ENCODE data around the gene COG7. TPM values are rescaled to one million over a fixed set of nuclear protein-coding genes. Genes with fewer than 3 reads are reported as not detected.
"Not testable (repeated sequence)": the region's sequence is repeated elsewhere in the genome, so short reads cannot be mapped to it uniquely, and the experiment has no call there.

Gene COG7
- total RNA-seq, 1 donor from 2014 or later = 16.5 TPM

DNA sequence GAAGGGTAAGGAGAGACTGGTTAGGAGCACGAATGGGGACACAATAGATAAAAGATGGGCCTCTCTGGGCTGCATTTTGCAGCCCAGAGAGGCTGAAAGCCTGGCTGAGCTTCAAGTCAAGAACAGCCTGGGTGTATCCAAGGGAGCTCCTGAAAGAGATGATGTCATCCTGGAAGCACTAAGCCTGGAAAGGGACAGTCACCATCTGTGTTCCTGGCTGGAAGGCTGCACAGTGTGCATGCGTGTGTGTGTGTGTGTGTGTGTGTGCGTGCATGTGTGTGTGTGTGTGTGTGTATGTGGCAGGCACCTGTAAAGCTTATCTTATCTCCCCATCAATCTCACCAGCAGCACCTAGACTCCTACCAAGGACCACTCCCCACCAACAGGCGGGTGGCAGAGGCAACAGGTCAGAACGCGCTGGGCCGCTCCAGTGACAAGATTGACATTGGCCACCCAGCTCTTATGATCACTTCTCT is 44.1 kb downstream of the COG7 start:
- peak; percentile 66 for DNase-seq

DNA sequence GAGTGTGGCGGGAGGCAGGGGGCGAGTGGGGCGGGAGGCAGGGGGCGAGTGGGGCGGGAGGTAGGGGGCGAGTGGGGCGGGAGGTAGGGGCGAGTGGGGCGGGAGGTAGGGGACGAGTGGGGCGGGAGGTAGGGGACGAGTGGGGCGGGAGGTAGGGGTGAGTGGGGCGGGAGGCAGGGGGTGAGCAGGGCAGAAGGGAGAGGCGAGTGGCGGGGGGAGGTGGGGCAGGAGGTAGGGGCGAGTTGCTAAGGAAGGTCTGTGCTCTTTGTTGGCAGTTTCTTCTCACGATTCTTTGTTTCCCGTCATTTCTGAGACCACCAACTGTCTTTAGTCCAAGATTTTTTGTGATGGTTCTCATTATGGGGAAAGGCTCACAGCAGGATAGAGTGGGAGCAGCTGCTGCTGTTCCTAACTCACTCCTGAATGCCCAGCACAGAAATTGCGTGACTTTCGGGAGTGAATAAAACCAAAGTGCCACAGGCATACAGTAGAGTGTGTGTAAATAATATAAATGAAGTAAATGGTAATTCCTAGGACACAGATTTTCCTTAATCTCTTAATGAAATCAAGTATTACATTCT is 44.7 kb downstream of the COG7 start:
- DNase-seq = no peak

DNA sequence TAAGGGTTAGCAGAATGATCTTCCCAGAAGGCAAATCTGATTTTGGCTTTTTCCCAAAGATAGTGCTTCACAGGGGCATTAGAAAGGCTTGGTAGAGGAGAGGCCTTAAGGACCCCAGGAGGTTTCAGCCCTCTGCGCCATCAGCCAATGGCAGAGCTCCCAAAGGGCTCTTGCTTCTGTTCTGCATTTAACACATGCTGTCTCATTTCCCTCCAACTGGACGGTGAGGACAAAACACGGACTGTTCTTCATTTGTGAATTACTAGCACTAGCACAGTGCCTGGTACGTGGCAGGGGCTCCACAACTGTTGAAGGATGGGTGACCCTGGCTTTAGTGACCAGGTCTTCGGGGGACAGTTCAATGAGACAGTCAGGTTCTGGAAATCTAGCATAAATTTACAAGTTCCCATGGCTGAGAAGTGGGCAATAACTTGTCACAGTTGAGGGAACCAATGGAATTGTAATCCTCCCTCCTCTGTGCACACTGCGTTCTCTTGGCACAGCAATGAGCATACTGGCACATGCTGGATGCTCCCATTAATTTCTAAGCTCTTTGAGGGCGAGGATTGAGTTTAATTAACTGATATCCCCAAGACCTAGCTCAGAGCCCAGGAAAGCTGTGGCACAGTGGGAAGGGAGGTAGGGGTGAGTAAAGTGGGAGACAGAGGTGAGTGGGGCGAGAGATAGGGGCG is 45.4 kb downstream of the COG7 start:
- no peak for DNase-seq

DNA sequence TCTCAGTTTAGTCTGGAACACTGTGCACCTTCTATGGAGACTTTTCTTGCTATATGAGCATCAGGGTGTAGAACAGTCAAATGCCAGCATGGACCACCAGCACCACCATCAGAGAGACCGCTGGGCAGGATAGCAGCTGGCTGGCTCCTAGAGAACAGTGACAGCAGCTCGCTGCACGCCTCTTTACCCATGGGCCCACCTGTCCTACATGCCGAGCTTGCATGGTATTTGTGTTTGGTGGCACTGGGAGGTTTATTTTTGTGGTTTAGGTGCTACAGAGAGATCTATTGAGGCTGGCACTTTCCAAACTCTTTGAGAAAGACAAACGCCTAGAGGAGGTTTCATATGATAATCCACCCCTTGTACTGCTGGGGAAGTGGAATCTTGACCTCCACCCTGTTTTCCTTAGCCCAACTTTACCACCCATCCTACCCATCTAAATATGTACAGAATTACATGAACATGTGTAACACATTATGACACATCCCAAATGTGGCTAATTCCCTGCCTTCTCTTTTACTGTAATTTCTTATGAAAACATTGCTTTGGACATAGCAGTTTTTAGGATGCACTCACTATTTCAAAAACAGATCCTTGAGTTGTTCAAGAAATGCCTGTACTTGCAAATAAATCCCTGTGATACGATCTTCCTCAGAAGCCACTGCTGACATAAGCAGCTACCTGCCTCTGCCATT is 46.3 kb downstream of the COG7 start:
- no peak for DNase-seq

DNA sequence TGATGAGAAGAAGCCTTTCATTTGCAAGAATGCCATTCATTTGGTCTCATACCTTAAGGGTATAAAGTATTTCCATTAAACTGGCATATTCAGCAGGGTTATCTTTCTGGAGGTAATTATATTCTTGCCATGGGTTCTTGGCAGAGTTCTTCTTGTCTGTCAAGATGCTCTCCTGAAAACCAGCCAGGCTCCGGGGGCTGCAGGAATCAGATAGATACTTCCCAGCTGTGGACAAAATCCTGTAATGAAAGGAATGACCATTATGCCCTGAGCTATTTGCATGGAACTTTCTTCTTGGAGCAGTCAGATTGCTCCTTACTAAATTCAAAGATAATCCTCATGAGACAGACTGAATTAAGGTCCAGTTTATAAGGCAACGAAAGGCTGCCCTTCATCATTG is 47.0 kb downstream of the COG7 start:
- no peak for DNase-seq

DNA sequence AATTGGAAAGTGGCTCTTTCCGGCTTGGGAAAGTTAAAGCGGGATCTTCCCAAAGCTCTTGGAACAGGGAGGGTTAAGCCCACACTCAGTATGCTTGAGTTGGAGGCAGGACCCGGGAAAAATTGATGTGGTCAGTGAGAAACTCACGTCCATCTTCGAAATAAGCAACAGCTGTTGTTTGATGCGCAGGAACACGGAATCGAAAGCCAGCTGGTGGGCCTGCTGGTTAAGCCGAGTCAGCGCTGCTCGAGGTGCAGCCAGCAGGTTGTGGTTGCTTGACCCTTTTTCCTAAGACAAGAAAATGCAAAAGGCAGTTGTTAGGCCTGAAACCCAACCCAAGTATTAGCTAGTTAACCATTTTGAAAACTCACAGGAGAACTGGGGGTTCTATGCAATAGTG is 49.4 kb downstream of the COG7 start:
- no peak for DNase-seq

DNA sequence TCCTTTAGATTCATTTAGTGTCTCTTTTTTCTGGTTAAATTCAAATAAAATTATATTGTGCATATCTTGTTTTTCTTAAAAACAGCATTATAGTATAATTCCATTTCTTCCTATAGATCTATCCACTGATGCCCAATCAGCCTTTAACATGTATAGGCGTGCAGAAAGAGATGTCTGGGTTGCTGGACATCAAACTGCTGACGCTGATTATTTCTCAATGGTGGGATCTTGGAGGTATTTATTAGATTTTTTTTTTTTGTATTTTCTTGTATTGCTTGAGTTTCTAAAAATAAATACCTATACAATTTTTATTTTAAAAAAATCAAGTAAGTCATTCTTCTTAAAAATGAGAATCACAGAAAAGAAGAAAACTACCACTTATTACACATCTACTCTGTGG is 50.9 kb downstream of the COG7 start:
- DNase-seq = no peak

DNA sequence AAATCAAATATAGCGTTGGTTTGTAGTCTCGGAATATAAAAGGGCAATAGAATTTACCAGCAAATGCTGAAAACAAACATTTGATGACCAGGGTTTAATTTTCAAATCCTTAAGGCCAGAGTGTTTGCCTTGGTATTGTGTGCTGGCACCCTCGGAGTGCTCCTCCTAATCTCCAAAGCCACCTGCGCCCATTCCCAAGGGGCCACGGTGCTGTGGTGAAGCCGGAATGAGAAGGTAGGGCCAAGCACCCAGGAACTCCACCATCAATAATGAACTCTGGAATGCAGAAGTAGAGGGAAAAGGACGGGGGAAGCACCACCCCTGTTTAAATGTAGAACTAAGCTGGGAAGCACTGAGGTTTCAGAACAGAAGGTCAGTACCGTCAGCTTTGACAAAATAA is 51.9 kb downstream of the COG7 start:
- no peak for DNase-seq

DNA sequence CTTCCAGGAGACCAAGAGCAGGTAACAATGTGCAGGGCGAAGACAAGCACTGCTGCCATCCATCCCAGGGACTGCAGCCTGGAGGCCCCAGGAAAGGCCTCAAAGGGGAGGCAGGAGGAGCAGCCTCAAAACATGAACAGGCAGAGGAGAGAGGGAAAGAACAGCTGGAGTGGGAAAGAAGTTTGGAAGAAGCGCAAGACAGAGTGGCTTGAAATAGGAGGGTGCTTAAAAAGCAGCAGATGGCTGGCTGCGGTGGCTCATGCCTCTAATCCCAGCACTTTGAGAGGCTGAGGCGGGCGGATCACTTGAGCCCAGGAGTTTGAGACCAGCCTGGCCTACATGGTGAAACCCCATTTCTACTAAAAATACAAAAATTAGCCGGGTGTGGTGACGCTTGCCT is 52.5 kb downstream of the COG7 start:
- DNase-seq = not testable (repeated sequence)

DNA sequence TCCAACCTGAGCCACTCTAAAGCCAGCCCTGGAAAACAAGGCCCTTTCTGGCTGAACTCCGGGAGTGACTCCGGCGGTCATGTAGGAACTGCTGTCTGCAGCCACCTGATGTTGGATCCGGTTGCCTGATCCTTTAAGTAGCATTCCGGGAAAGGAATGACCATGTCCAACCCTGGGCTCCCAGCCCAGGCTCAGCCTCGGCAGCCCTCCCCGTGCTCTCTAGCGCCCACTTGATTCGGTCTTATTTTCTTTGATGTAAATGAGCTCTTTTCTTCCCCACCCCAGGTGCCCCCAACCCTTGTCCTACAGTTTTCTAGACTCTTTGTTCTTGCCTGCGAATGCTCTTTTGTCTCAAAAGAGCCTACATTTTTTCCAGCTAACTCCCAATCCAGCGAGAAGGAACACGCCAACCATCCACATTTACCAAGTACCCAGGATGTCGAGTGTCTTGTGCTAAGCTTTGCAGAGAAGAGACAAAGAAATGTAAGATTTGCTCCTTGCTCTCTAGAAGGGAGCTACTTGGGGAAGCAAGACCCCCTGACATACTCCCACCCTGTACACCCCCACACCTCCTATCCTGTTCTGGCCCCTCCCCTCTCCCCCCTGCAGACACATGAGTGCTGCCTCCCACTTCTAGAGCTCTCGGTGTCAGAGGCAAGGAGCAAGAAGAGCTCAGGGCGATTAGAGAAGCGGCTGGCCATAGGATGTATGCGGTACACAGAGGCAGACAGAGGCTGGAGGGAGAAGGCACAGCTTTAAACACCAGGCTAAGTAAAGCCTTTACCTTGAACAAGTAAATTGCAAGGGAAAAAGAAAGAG is 53.8 kb downstream of the COG7 start:
- DNase-seq = no peak

DNA sequence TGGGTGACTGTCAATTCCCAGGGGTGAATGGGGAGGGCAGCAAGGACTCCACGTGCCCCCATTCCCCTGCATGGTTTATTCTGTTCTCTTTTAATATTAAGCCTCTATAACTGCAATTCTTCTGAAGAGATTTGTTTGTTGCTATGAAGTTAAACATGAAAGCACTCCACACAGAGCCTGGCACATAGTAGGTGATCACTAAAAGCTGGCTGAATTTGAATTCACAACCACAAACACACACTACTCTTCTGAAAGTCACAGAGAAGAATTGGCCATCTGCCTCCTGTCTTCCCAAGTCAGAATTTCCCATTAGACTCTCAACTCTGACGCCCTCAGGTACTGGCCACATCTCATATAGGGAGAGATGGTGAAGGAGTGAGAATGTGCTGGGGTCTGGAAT is 55.5 kb downstream of the COG7 start:
- DNase-seq = no peak

DNA sequence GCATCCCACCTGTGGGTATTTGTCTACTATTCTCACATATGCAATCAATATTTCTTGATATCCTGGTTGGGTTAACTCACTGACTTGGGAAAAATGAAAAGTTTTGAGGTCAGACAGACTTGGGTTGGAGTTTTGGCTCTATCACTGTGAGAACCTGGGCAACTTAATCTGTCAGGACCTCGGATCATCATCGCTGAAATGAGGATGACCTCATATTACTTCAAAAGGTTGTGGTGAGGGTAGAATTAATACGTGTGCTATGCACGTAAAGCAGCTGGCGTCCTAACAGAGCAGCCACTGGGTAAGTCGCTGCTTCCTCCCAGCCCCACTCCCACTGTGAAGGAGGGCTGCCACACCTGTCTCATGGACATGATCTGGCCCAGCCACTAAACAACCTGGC is 57.3 kb downstream of the COG7 start:
- DNase-seq = no peak

DNA sequence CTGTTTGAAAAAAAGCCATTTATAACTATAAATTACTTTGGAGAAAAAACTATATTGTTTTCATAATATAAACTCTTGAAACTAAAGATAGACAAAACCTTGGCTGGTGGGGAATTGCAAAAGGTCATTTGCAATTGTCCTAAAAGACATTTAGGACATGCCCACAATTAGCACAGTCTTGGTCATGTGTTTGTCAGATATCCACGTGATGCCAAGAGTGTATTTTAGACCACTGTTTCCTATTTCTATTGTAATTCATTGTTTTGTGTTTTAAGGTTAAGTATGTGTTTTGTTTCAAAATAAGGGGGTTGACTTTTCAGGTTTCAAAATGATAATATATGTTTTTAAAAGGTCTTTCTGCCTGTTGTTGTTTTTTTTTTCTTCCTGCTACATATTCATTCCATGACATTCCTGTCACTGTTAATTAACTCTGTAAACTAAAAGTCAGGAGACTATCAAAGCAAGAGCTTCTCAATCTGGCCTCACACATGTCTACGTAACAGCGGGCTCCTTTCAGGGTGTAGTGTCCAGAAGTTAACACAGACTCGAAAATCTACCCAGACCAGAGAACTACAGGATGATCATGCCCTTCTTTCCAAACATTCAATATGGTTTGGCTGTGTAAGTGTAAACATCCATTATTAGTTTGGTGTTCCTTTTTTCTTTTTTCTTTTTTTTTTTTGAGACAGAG is 58.7 kb downstream of the COG7 start:
- DNase-seq = peak; percentile 61

DNA sequence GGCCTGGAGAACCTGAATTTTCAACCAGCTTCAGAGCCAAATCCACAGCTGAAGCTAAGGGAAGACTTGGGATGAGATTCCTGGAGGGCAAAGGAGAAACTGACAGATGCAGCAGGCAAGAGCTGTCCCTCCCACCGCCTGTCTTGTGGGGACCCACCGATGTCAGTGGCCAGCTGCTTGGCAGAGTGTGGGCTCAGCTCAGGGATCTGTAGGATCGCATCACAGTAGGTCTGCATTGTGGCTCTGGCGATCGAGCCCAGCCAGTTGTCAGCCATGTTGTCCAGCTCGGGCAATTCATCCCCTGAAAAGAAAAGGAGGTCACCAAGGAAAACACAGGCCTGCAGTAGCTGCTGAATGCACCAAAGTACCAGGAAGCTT is 60.8 kb downstream of the COG7 start:
- DNase-seq = no peak

DNA sequence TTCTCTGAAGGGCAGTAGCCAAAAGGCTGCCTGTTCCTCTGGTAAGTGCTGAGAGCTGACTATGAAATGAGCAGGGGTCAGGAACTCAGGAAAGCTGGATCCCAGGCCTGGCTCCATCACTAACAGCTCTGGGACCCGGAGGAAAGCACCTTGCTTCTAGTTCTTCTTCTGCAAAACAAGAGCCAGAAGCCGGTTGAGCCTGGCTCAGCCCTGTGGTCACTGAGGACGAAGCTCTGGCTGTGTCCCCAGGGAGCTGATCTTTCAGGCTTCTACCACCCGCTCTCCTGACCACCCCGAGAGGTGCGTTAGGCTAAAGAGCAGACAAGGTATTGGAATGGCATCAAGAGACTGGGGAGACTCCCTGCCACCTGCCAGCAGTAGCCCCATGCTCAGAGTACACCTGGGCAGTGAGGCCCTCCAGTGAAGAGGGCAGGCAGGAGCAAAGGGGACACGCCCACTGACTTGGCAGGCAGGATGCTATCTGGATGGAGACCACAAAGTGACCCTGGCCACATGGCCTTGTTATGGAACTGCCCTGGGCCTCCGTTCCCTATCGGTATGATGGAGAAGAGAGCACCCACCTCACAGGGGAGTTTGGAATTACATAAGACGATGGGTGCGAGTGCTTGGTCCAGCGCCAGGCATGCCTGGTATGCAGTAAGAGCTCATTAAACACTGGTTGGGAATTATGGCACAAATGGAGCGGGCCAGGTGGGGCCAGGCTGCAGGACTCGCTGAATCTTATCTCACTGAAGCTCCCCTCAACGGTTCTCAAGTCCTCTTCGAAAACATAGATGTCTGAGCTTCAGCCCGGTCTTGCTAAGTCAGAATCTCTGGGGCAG is 61.4 kb downstream of the COG7 start:
- no peak for DNase-seq

DNA sequence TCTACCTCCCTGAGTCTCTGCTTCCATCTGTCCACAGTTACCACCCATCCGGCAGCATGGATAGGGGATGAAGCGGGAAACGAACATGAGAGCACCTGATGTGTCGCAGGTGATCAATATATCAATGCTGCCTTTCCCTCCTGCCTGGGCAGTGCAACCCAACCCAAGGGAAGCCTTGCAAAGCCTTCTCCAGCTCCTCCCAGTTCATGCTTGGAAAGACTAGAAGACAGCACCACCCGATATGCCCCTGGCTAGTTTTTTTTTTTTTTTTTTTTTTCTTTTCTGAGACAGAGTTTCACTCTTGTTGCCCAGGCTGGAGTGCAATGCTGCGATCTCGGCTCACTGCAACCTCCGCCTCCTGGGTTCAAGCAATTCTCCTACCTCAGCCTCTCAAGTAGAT is 63.1 kb downstream of the COG7 start:
- DNase-seq = not testable (repeated sequence)

DNA sequence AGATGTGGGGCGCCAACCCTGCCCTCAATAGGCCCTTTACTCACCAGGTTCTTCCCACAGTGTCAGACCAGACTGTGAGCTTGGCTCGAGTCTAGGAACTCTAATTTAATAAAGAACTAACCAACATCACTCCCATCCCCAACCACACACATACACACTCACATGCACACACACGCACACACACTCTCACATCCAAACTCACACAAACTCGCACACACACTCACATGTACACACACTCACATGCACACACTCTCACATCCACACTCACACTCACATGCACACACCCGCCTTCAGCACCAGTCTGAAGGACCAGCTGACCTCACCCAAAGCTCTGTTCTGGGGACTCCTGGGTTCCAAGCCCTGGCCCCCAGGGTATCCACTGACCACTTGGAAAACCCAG is 63.8 kb downstream of the COG7 start:
- no peak for DNase-seq

DNA sequence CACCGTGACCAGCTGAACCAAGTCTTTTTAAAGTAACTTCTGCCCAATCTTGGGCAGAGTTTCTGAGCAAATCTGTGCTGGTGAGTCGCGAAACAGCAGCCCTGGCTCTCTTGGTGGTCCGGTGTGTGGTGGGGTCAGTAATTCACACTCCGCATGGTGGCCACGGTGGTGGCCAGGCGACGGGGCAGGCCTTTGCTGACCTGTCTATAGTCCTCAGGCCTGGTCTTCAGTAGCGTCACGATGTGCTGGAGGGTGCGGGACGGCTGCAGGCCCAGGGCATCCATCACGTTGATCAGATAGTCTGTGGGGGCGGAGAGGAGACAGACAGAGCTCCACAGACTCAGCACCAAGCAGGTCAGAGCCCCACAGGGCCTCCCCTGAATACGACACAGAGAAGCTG is 64.2 kb downstream of the COG7 start:
- DNase-seq = no peak

DNA sequence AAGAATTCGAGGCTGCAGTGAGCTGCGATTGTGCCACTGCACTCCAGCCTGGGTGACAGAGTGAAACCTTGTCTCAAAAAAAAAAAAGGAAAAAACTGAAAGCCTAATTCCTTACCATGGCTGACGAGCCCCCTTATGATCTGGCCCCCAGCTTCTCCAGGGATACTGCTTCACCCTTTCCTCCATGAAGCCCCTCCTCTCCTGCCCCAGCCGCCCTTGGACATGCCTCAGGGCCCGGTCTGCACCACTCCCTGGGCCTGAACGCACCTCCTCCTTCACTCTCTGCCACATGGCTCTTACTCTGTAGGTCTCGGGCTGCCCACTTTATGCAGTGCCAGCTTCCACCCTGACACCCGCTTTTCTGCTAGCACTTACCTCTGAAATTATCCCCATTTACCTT is 65.3 kb downstream of the COG7 start:
- DNase-seq = no peak

DNA sequence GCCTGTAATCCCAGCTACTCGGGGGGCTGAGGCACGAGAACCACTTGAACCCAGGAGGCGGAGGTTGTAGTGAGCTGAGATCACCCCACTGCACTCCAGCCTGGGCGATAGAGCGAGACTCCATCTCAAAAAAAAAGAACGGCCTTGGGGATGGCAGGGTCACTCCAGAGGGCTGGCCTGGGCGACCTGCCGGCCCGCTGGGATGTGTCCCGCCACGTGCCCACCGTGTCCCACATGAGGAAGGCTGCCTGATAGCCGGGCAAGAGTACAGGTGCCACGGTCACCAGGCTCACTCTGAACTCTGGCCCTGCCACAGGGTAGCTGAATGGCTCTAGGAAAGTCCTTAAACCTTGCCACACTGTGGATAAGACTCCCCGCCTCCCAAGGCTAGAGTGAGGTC is 67.5 kb downstream of the COG7 start:
- no peak for DNase-seq

DNA sequence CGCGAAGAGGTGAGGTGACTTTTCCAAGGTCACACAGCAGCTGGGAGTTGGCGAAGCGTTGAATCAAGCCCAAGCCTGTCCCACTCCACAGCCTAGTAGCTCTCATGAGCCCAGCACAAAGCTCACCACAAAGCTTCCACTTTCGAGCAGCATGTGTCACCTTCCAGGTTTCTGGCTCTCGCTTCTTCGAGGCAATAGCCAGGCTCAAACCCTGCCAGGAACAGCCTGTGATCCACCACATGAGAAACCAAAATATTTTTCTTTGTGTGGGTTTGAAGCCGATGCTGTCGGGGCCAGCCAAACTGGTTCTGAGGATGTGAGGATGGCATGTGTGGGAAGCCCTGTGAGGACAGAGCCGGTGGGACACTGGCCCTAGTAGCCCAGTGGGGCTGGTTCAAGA is 68.1 kb downstream of the COG7 start:
- DNase-seq = no peak

DNA sequence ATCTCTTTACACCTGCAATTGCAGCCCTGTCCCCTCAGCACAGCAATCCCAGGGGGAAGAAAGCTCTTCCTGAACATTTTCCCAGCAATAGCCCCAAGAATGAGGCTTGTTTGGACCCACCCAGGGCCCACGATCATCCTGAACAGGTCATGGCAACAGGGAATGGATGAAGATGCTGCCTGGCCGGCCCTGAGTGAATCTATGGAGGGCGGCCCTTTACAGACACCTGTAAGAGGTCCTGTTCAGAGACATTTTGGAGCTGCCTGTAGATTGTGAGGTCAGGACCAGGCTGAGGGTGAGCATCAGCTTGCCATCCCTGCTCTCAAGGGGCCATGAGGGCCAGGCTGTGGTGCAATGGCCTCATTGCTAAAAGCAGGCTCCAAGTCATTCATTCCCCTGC is 69.1 kb downstream of the COG7 start:
- no peak for DNase-seq
